GM21515 (cell line): Measurements from ENCODE around the gene CYP46A1.
"Not testable (repeated sequence)": the region's sequence is repeated elsewhere in the genome, so short reads cannot be mapped to it uniquely, and the experiment has no call there.

Source experiments
- ATAC-seq: cut with Tn5 transposase; IDR thresholded peaks from one replicate; pipeline ENCODE4 v1.9.1; 2021; ENCODE audit not compliant: unreplicated experiment

The CYP46A1 gene

GRCh38 chr14:99656171-99656570, 27.9 kb upstream of the CYP46A1 start:
- ATAC-seq: no peak

GRCh38 chr14:99657645-99658155, 26.4 kb upstream of the CYP46A1 start:
- no peak for ATAC-seq

- no peak for ATAC-seq
Measured at GRCh38 chr14:99658218-99658845, 25.8 kb upstream of the CYP46A1 start.

GRCh38 chr14:99659333-99659741, 24.8 kb upstream of the CYP46A1 start:
- ATAC-seq: no peak

GRCh38 chr14:99660006-99660566, 24.0 kb upstream of the CYP46A1 start:
- no peak for ATAC-seq

GRCh38 chr14:99660794-99661193, 23.3 kb upstream of the CYP46A1 start:
- ATAC-seq: no peak

- ATAC-seq: not testable (repeated sequence)
Measured at GRCh38 chr14:99661206-99661605, 22.9 kb upstream of the CYP46A1 start.

- no peak for ATAC-seq
Measured at GRCh38 chr14:99662846-99663245, 21.3 kb upstream of the CYP46A1 start.

- ATAC-seq: no peak
Measured at GRCh38 chr14:99663386-99664057, 20.6 kb upstream of the CYP46A1 start.

- no peak for ATAC-seq
Measured at GRCh38 chr14:99664058-99664936, 19.8 kb upstream of the CYP46A1 start.

GRCh38 chr14:99664937-99665273, 19.2 kb upstream of the CYP46A1 start:
- ATAC-seq: peak; percentile 55

GRCh38 chr14:99666533-99666932, 17.6 kb upstream of the CYP46A1 start:
- ATAC-seq: no peak

GRCh38 chr14:99667045-99667444, 17.1 kb upstream of the CYP46A1 start:
- no peak for ATAC-seq

- ATAC-seq: no peak
Measured at GRCh38 chr14:99667821-99668220, 16.3 kb upstream of the CYP46A1 start.

GRCh38 chr14:99668307-99669295, 15.5 kb upstream of the CYP46A1 start:
- ATAC-seq: no peak

- no peak for ATAC-seq
Measured at GRCh38 chr14:99670361-99671234, 13.5 kb upstream of the CYP46A1 start.

GRCh38 chr14:99671235-99672224, 12.6 kb upstream of the CYP46A1 start:
- no peak for ATAC-seq
